ENCODE data around the gene ACAP3.
"Not testable (repeated sequence)": the region's sequence is repeated elsewhere in the genome, so short reads cannot be mapped to it uniquely, and the experiment has no call there.

Gene ACAP3

DNA sequence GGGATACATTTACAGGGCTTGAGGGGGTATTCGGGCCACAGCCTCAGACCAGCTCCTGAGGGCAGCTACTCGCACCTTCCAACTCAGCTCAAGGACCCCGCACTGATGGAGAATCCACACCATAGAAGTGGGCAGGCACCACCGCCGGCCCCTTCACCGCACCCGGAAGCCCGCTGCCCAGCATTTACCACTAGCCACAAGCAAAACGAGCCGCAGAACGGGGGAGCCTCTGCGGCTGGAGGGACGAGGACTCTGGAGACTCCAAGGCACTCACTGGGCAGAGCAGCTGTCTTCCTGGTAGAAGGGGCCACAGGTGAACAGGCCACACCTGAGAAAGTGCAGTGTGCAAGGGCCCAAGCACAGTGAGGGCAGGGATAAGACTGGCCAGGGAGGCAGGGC, 39.4 kb downstream of the ACAP3 start:
- in situ Hi-C loops (cut with MboI; ENCODE audit: low sequenced_read_pairs) = no loop called here

DNA sequence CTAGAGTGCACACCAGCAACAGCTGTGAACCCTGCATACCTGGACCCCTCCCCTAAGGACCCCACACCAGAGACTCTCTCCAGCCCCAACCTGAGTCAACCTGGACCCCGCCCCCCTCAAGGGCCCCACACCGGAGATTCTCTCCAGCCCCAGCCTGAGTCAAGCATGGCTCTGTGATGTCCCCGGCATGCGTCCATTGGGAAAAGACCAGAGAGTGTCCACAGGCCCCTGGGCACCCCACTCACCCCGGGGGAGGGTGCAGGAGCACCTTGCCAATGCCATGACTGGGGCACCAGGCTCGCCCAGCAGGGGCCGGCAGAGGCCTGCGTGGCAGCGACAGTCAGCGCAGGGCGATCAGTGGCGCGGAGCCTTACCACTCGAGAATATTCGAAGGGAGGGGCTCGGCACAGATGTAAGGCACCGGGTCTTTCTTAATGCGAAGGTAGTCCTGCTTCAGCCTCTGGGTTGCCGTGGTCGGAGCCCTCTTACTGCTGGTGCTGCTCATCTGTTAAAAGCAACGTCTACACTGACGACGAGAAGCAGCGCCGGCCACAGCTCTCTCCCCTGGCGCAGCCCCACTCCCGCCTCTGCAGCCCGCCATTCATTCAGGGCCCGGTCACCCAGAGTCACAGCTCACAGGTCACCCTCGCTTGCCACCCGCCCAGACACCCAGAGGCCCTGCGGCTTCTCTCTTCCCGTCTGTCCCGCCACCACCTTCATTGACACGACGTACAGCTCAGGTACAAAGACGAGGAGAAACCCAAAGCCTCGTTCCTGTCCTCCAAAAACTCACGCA, 40.0 kb downstream of the ACAP3 start:
- in situ Hi-C loops (cut with MboI; ENCODE audit: low sequenced_read_pairs) = no loop called here

DNA sequence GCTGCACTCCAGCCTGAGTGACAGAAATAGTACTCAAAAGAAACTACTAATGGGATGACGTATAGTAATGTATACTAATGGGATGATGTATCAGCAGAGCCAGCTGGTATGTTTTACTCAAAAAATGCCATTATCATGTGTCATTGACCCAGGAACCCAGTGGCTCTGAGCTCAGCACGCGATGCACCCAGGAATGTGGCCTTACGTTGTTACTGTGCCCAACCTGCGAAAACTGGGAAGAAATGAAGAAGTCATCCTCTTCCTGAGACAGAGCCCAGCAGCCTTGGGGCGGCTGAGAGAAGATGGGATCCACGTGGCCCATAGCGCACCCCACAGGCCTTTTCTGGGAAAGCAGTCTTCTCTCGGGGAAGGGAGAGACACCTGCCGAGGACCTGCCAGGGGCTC, 42.9 kb downstream of the ACAP3 start:
- in situ Hi-C loops (cut with MboI; ENCODE audit: low sequenced_read_pairs) = no loop called here

DNA sequence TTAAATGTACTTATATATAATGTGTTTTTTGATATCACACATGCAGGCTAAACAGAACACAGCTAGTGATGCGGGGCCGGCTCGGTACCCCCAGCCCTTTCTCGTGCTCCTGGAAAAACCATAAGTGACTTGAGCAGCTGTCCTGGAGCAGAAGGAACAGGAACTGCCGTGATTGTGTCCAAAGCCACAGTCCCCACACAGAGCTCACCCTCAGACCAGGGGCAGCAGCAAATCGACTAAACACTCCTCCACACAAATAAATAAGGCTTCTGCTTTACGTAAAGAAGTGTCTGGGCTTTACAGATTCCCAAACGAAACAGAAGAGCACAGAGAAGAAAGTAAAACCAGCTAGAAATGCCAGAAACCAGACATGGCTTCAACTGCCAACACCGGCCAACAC, 43.7 kb downstream of the ACAP3 start:
- in situ Hi-C loops (cut with MboI; ENCODE audit: low sequenced_read_pairs) = no loop called here

DNA sequence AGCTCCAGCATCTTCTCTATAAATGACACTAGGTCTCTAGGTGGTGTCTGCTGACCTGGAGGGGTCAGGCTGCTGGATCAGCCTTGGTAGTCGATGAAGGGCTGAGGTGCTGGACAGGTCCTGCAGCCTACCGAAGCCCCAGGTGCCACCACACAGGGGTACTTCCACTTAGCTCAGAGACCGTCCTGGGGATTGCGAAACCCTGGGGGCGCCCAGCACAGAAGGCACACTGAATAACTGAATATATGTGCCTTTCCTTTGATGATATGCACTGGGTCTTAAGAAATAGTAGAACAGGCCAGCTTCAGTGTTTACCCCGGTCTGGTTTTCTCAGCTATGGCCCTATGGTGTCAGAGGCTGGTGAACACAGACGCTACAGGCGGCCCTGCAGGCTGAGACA, 45.0 kb downstream of the ACAP3 start:
- in situ Hi-C loops (cut with MboI; ENCODE audit: low sequenced_read_pairs) = no loop called here

DNA sequence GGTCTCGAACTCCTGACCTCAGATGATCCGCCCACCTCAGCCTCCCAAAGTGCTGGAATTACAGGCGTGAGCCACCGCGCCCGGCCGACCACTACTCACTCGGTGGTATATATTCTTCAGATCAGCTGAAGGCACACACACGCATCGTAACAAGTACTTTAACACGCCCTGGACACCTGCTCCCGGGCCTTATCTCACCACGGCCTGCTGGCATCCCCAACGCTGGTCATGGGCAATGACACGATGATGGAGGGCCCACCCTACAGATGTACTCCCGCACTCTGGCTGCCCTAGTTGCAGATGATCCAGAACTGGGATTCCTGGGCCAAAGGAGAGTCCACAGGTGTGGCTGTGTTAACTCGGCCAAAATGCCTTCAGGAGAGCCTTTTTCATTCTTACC, 45.7 kb downstream of the ACAP3 start:
- in situ Hi-C loops (cut with MboI; ENCODE audit: low sequenced_read_pairs) = no loop called here

DNA sequence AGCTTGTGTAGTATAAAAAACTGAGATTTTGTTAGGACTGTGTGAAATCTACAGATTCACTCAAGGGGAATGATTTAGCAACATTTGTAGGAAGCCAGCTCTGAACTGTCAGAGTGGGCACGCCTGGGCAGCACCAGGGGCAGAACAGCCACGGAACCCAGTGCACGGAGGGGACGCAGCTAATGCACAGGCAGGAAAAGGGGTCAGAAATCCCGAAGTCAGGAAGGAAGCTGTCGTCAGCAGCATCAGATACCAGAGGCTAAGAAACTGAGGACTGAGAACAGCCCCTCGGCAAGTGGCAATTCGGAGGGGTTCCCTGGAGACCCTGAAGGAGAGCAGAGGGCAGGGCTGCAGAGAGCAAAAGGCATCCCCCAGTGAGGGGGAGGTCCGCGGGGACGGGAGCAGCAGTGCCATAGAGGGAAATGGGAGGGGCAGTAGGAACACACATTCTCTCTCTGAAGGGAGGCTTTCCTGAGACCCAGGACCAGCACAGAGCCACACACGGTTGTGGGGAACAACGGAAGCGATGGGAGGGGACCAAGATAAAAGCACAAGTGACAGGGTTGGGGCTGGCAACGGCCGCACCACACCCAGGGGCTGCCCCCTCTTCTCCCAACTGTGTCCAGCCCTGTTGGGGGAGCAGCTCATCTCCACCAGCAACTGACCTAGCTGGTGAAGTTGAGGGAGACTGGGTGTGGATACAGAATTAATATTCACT, 46.7 kb downstream of the ACAP3 start:
- in situ Hi-C loops (cut with MboI; ENCODE audit: low sequenced_read_pairs) = no loop called here

DNA sequence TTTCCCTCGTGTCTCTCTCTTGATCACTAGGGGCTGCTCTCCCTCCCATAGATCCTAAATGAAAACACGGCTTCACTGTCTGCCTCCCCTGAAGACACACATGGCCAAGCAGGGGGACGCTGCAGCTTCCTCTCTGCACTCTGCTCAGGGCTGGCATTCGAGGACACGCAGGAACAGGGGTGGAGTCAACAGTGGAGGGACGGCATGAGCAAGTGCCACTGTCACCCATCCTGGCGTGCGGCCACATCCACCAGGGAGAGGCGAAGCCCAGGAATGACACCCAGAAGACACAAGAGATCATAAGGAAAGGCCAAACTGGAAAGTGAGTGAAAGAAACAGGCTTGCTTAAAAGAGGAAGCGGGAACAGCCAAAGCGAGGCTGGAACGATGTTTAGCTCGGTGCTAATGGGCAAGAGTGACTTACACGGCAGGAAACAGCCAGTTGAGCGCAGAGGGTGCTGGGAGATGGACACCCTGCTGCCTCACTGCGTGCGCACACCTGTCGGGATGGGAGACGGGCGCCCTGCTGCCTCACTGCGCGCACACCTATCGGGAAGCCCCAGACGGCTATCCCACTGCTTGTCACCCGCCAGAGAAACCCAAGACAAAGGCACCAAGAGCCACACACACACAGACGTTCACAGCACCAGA, 47.7 kb downstream of the ACAP3 start:
- in situ Hi-C loops (cut with MboI; ENCODE audit: low sequenced_read_pairs) = no loop called here

DNA sequence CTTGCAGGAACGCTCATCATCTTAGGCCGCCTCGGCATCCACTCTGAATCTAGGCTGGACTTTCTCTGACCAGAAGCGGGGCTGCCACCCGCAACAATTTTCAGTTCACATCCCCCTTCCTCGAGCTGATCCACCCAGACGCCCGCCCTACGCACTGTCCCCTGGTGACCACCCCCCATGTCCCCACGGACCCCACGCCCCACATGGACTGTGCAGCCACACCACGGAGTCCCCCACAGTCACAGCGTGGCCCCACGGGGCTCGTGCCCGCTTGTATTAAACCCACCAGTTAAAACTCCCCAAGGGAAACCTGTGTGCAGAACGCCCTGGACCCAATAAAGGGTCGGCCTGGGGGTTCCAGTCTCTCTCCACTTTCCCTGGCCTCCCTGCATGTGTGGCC, 48.2 kb downstream of the ACAP3 start:
- in situ Hi-C loops (cut with MboI; ENCODE audit: low sequenced_read_pairs) = no loop called here

DNA sequence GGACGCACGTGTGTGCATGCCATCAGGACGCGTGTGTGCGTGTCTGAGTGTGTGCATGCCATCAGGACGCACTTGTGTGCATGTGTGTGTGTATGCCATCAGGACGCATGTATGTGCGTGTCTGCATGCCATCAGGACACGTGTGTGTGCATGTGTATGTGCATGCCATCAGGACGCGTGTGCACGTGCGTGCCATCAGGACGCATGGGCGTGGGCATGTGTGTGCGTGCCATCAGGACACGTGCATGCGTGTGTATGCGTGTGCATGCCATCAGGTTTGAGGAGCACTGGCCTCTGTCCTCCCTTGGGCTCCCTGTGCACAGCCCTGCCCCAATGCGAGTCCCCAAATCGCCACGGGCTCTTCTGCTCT, 48.6 kb downstream of the ACAP3 start:
- in situ Hi-C loops (cut with MboI; ENCODE audit: low sequenced_read_pairs) = no loop called here

DNA sequence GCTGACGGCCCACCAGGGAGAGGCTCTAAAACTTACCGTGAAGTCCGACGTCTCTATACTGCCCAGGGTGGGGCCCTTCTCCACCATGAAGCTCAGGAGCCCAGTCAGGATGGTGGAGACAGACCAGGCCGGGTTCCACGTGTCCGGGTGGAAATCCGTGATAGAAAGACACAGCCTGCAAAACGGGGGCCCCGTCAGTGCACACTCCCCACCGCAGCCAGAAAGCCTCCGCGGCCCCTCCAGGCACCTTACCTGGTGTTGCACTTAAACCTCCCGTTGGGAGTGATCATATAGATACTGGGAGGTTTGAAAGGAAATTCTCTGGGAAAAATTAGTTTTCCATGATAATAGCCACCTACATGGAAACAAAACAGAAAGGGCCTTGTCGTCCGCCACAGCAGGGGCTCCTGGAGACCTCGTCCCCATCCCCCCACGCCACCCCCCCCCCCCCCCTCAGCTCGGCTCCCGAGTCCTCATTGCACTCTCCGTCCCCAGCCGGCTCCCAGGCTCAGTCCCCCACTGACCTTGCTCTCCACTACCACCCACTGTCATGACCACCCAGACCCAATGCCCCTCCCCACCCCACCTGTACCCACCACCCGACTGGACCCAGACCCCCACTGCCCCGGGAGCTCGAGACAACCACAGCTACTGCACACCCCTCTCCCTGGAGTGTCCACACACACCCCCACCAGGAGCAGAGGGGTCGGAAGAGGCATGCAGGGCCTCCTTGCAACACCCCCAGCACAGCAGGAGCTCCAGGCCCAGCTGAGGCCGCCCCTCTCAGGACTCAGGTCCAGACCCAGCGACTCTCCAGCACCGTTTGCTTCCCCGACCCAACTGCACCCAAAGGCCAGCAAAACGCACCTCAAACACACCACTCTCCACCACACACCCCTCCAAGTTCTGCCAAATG, 50.5 kb downstream of the ACAP3 start:
- in situ Hi-C loops (cut with MboI; ENCODE audit: low sequenced_read_pairs) = no loop called here

DNA sequence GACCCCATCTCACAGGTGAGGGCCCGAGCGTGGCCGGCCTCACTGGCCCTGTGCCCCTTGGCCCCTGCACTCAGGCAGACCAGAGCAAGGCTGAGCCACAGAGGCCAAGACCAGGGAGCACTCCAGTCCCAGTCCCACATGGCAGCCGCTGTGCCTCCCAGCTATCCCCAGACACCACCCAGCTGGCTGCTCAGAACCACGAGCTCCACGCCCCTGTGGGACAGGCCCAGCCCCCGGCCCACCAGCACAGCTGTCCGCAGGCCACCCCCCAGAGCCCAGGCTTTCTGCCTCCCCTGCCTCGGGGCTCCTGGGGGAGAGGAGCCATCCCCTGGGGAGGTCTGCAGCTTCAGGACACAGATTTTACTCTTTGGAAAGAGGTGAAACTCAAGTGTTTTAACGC, 52.1 kb downstream of the ACAP3 start:
- in situ Hi-C loops (cut with MboI; ENCODE audit: low sequenced_read_pairs) = no loop called here

DNA sequence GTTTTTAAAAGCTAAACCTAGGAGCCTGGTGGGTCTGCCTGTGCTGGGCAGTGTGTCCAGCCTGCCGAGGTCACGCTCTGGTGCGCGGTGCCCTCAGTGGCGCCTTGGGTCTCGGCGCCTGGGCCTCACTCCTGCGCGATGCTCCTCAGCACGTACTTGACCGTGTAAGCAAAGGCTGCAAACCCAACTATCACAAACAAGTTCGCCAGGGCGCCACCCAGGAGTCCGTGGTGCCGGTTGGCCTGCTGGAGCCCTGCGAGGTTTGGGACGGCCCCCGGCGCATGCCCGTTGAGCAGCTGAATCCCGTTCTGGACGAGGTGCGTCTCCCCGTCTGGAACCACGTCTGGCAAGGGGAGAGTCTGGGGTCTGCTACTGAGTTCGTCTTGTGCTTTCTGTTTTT, 52.7 kb downstream of the ACAP3 start:
- in situ Hi-C loops (cut with MboI; ENCODE audit: low sequenced_read_pairs) = no loop called here

DNA sequence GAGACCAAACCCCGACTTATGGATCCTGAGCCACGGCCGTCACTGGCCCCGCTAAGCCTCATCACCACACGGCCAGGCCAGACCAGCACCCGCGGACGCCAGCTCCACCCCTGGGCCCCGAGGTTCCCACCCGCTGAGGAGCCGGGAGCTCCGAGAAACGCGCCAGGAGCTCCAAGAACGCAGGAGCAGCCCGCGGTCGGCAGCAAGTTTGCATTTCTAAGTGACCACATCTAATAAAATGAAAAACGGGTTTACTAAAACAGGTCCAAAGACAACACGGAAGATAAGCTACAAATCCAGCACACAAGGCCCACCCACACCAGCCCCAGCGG, 53.1 kb downstream of the ACAP3 start:
- in situ Hi-C loops (cut with MboI; ENCODE audit: low sequenced_read_pairs) = no loop called here

DNA sequence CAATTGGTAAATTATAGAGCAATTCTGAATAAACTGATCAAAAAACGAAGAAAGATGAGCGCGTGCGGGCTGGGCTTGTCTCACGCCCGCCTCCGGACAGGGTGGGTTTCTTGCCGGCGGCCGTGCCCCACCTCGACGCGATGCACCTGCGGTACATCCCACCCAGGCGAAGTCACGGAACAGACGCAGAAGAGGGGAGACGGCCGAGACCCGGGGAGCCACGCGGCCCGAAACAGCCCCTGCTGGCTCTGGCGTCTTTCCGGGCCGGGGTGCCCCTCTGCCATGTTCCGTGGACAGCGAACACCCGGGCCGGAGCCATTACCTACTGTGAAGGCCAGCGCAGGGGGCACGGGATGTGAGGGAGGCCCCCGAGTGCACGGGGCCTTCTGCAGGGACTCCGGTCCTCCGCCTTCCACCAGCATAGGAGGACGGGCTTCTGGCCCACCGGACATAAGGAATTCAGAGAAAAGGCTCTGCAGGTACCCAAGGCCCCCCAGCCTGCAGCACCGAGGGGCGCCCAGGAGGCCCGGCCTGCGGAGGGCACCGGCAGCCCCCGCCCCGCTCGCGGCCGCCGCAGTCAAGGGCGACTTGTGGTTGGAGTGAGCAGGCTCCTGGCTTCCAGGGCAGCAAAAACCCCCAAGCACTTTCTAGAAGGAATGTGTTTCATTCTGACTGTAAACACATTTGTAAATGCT, 53.6 kb downstream of the ACAP3 start:
- in situ Hi-C loops (cut with MboI; ENCODE audit: low sequenced_read_pairs) = no loop called here

DNA sequence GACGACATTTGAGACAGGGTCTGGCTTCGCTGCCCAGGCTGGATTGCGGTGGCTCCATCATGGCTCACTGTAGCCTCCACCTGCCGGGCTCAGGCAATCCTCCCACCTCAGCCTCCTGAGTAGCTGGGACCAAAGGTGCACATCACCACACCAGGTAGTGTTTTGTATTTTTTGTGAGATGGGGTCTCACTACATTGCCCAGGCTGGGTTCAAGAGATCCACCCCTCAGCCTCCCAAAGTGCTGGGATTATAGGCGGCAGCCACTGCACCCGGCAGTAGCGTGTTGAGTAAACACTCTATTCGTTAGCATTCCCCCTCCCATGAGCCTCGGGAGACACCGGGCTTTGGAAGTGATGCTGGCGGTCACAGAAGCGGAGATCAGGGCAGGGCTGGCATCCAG, 54.4 kb downstream of the ACAP3 start:
- in situ Hi-C loops (cut with MboI; ENCODE audit: low sequenced_read_pairs) = no loop called here

DNA sequence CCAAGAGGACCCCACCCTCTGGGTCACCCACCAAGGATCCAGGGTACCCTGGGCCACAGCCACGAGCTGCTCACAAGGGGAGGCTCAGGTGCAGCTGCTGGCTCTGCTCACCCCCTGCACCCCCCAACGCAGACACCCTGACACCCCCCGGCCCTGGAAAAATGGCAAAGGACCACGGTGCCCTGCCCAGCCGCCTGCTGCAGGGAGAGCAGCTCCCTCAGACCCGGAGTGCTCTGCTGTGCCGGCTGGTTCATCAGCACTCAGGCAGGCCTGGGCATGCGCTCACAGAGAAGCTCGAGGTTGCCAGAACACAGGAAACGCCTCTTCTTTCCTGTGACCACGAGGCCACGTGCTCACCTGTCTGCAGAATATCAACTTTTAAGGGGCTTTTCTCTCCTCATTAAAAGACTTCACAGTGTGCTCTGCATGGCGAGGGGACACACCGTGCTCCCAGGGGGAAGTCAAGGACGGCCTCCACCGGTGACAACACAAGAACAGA, 56.9 kb downstream of the ACAP3 start:
- in situ Hi-C loops (cut with MboI; ENCODE audit: low sequenced_read_pairs) = no loop called here

DNA sequence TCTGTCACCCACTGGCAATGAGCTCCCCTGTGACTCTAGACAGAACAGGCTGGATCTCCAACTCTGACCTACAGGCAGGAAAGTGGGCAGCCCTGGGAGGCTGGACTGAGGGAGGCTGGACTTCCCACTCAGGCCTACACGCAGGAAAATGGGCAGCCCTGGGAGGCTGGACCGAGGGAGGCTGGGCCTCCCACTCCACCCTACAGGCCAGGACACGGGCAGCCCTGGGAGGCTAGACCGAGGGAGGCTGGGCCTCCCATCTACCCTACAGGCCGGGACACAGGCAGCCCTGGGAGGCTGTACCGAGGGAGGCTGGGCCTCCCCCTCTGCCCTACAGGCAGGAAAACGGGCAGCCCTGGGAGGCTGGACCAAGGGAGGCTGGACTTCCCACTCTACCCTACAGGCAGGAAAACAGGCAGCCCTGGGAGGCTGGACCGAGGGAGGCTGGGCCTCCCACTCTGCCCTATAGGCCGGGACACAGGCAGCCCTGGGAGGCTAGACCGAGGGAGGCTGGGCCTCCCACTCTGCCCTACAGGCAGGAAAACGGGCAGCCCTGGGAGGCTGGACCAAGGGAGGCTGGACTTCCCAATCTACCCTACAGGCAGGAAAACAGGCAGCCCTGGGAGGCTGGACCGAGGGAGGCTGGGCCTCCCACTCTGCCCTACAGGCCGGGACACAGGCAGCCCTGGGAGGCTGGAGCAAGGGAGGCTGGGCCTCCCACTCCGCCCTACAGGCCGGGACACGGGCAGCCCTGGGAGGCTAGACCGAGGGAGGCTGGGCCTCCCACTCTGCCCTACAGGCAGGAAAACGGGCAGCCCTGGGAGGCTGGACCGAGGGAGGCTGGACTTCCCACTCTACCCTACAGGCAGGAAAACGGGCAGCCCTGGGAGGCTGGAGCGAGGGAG, 59.5 kb downstream of the ACAP3 start:
- in situ Hi-C loops (cut with MboI; ENCODE audit: low sequenced_read_pairs) = not testable (repeated sequence)

DNA sequence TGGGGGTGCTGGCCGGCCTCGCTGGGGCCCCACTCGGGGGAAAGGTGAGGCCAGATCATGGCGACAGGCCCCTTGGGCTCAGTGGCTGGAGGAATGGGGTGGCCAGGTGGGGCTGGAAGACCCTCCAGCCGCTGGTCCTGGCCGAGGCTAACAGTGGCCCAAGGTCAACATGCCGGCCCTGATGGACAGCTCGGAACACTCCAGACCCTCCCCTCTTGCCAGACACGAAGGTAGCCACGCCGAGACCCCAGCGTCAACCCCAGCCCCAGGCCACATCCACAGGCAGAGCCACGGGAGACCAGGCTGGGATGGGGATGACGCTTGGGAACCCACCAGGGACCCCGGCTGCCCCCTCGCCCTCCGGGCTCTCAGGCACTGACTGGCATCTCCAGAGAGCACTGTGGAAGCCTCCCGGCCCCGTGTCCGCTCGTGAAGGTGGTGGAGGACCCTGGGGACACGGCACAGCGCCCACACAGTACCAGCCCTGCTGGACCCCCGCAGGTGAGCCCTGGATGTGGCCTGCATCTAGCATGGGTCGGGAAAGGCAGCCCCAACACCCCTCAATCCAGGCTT, 60.3 kb downstream of the ACAP3 start:
- in situ Hi-C loops (cut with MboI; ENCODE audit: low sequenced_read_pairs) = no loop called here

Data from hTERT RPE-1 (cell line).